HG02623 (cell line): ENCODE data around the gene METTL13.

Experiments
- ATAC-seq: cut with Tn5 transposase; IDR thresholded peaks from one replicate; pipeline ENCODE4 v1.9.1; 2021; ENCODE audit warnings: moderate library complexity; ENCODE audit not compliant: unreplicated experiment

METTL13 gene

GRCh38 chr1:171801487-171801891 lies 20.0 kb downstream of the METTL13 start:
- ATAC-seq, result no peak

- no peak for ATAC-seq
Observed at GRCh38 chr1:171802207-171802606, 20.7 kb downstream of the METTL13 start.

GRCh38 chr1:171803045-171803444 lies 21.6 kb downstream of the METTL13 start:
- no peak for ATAC-seq

- no peak for ATAC-seq
Observed at GRCh38 chr1:171803461-171804022, 22.1 kb downstream of the METTL13 start.

GRCh38 chr1:171805395-171806115 lies 24.1 kb downstream of the METTL13 start:
- peak; percentile 93 for ATAC-seq

GRCh38 chr1:171807556-171807955 lies 26.1 kb downstream of the METTL13 start:
- no peak for ATAC-seq

GRCh38 chr1:171809834-171810233 lies 28.4 kb downstream of the METTL13 start:
- ATAC-seq, result no peak

GRCh38 chr1:171811672-171812071 lies 30.2 kb downstream of the METTL13 start:
- no peak for ATAC-seq

- ATAC-seq, result no peak
Observed at GRCh38 chr1:171814692-171815091, 33.2 kb downstream of the METTL13 start.

GRCh38 chr1:171816300-171816901 lies 34.9 kb downstream of the METTL13 start:
- ATAC-seq, result no peak

- peak; percentile 64 for ATAC-seq
Observed at GRCh38 chr1:171817511-171818265, 36.2 kb downstream of the METTL13 start.

- no peak for ATAC-seq
Observed at GRCh38 chr1:171819946-171820345, 38.5 kb downstream of the METTL13 start.

GRCh38 chr1:171826973-171827372 lies 45.5 kb downstream of the METTL13 start:
- no peak for ATAC-seq

GRCh38 chr1:171828794-171829193 lies 47.3 kb downstream of the METTL13 start:
- ATAC-seq, result no peak

GRCh38 chr1:171833091-171833825 lies 51.8 kb downstream of the METTL13 start:
- ATAC-seq, result no peak

- ATAC-seq, result no peak
Observed at GRCh38 chr1:171834821-171835220, 53.4 kb downstream of the METTL13 start.

- ATAC-seq, result no peak
Observed at GRCh38 chr1:171835891-171836290, 54.4 kb downstream of the METTL13 start.

GRCh38 chr1:171841050-171841910 lies 59.8 kb downstream of the METTL13 start, which contains the start of gene DNM3:
DNM3 (plus strand) TSS chr1:171841498; CDS start chr1:171841657, 159 bp downstream.
- peak; percentile 84 for ATAC-seq

- ATAC-seq, result no peak
Observed at GRCh38 chr1:171841931-171842761, 60.7 kb downstream of the METTL13 start.
